GM18861 (cell line): ENCODE data around the gene TUFT1.
"Not testable (repeated sequence)": the region's sequence is repeated elsewhere in the genome, so short reads cannot be mapped to it uniquely, and the experiment has no call there.

Experiments
- ATAC-seq: cut with Tn5 transposase; IDR thresholded peaks from one replicate; pipeline ENCODE4 v1.9.1; 2021; ENCODE audit not compliant: unreplicated experiment

TUFT1 gene

GRCh38 chr1:151613282-151613780 lies 73.2 kb downstream of the TUFT1 start:
- ATAC-seq: no peak

DNA sequence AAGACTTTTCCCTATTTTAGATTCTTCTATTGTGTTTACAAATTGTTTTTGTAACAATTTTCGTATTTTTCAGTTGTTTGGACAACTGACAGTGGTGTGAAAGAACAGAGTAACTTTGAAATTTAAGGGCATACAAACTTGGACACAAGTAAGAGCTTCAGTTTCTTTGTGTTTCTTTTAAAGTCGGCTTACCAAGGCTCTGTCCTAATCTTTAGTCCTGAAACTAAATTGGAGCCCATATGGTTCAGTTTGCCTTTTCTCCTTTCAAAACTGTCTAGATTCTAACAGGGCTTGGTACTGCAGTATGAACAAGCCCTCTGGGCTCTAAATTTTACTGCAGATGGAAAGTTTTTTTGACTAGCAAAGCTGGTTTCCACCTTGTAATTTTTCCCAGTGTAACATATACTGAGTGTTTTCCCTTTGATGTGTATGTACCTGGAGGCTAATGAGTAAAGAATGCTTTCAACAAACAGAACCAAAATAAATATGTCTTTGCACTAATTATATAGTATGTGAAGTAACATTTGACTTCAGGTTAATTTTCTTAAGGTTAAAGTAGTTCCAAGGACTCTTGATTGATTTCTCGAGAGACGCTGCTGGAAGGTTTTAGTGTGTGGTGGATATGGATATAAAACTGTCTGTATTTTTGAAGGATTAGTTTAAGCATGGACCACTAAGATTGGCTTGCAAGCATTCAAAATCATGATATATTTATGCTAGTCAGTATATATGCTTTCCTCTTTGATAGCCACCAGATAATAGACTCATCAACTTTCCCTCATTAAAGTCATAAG lies 75.8 kb downstream of the TUFT1 start:
- ATAC-seq: no peak

GRCh38 chr1:151616505-151616849 lies 76.4 kb downstream of the TUFT1 start:
- no peak for ATAC-seq

DNA sequence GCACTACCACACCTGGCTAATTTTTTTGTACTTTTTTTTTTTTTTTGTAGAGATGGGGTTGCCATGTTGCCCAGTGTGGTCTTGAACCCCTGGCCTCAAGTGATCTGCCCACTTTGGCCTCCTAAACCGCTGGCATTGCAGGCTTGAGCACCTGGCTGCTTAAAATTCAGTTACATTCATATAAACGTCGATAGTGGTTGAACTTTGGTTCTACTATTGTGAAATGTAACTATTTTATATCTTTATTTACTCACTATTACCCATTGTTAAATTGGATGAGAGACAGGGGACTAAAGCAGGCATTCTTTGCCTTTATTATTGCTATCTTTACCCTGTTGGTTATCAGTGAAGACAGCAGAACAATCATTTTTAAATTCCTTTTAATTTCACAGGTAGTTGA lies 77.9 kb downstream of the TUFT1 start:
- ATAC-seq: no peak

GRCh38 chr1:151618470-151618869 lies 78.4 kb downstream of the TUFT1 start:
- ATAC-seq: no peak

- ATAC-seq: not testable (repeated sequence)
These were observed 78.9 kb downstream of the TUFT1 start for GRCh38 chr1:151618996-151619395.

GRCh38 chr1:151619489-151620093 lies 79.5 kb downstream of the TUFT1 start:
- ATAC-seq: no peak

- no peak for ATAC-seq
These were observed 80.2 kb downstream of the TUFT1 start for GRCh38 chr1:151620286-151620685.

- ATAC-seq: no peak
These were observed 81.2 kb downstream of the TUFT1 start for GRCh38 chr1:151621351-151621750.

DNA sequence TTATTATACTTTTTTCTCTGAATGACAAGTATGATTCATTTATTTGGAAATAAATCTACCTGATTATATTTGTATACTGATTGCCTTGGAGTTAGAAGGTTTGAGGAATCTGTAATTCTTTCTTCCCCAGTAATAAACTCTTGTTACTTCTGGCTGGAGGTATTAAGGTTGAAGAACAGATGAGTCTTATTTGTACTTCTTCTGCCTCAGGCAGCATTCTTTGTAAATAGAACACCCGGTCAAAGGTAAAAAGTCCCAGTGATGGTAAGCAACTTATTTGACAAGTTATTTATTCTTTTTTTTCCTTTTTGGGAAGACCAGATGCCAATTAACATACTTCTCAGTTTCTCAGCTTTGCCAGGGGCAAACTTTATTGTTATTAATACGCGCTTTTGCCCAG lies 84.7 kb downstream of the TUFT1 start:
- no peak for ATAC-seq

DNA sequence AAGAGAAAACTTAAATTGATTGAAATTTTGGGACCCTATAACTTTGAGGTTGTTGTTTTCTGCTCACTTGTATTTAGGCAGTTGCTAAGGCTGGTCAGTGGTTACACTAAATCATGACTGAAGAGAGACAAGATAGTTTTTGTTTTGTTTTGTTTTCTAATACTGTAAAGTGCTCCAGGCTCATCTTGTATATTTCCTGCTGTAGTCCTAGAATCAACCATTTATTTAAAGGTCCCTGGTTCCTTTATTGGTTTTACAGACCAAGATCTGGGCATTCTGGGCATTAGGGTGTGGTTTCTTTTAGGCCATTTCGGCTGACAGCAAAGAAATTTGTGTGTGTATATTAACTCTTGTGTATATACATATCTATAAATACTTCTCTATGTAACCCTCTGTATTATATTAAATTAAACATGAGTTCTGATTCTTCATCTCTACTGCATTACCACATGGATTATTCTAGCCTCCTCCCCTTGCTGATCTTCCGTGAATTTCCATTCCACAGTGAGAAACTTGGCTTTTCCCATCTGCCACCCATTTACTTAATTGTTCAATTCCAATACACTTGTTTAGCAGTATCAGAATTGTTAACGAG lies 86.7 kb downstream of the TUFT1 start:
- no peak for ATAC-seq

DNA sequence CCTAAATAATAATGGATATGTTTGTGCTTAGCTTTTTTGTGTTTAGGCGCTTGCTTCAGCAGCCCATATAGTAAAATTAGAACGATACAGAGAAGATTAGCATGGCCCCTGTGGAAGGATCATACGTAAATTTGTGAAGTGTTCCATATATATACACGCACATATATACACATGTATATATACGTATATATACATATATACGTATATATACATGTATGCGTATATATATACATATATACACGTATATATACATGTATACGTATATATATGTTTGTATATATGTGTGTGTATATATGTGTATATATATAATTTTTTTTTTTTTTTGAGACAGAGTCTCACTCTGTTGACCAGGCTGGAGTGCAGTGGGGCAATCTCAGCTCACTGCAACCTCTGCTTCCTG lies 89.2 kb downstream of the TUFT1 start:
- ATAC-seq: no peak
